Dermis lymphatic vessel endothelial cell (primary cell): ENCODE results near the gene SHMT1. TPM values are rescaled to one million over a fixed set of nuclear protein-coding genes. Genes with fewer than 3 reads are reported as not detected.

Experiments used
- total RNA-seq: library from RNA; depleted of rRNA; stranded (reverse); fragments of >200 nt; gene quantifications from 2 replicates; pipeline ENCODE4 v1.2.1, GENCODE V29; 2014

The SHMT1 gene
- 7.1 and 11.1 TPM in 2 replicates for total RNA-seq

DNA sequence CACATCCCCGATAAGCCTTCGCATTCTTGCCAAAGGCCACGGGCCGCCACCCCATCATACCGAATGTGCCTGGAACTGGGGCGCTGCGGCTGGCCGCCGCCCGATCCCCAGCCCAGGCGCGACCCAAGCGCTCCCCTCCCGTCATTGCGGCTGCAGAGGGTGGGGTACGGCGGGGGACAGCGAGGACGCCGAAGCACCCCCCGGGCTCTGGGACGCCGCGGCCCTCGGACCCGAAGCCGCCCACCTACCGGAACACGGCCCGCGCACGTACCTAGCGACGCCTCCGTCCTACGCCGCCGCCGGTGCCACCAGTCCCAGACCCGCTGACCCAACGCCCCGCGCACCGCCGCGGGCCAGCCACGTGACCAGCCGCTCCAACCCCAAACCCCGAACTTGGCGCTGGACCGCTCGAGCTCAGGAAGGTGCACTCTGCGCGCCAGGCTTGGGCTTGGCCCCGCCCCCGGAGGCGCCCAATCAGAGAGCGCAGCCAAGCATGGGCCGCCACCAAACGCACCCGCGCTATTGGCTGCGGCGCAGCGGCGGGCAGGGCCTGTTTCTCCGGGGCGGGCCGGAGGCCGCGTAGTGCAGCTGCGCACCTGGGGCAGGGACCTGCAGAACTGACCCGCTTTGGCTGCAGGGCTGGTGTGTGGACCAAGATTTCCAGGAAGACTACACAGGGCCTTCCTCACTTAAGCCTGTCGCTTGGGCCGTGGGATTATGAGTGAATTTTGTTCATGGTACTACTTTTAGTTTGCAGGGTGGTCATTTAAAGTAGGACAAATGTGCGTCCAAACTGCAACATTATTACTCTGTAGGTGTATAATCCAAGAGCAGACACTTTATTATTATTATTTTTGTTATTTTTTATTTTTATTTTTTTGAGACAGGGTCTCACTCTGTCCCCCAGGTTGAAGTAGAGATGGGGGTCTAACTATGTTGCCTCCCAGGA lies at the start of gene SHMT1:
SHMT1 (minus strand) TSS at position 450 of the 949 bp plus-strand sequence. CDS start 7,569 bp downstream, outside the sequence.

DNA sequence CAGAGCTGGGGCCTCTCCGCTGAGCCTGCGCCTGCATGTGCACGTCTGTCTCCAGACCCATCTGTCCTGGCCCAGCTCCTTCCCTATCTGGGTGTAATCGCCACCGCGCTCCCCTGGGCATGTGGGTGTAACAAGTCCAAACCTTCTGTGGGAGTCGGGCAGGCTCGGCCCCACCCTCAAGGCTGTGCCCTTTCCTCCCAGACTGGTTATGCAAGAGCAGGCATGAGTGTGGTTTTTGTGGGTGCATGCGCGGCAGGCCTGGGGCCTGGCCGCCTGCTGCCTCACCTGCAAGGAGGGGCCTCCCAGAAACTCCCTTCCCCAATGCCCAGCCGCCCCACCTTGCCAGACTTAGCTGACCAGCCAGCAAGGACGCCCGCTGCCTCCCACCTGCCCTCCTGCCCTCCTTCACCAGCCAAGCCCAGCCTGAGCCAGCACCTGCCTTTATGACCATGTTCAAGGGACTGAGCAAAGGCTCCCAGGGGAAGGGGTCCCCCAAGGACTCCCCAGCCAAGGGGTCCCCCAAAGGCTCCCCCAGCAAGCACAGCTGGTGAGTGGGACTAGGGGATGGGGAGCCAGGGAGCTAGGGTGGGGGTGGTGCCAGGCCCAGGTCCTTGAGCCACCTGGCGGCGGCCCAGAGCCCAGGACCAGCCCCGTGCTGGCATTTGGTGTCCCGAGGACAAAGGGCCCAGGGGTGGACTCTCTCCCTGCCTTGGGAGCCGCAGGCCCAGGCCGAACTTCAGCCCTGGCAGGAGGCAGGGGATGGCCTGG lies 14.3 kb upstream of the SHMT1 start, which contains the start of gene EVPLL:
EVPLL (plus strand) TSS at position 342 of the 768 bp plus-strand sequence. CDS start 3,160 bp downstream, outside the sequence.

DNA sequence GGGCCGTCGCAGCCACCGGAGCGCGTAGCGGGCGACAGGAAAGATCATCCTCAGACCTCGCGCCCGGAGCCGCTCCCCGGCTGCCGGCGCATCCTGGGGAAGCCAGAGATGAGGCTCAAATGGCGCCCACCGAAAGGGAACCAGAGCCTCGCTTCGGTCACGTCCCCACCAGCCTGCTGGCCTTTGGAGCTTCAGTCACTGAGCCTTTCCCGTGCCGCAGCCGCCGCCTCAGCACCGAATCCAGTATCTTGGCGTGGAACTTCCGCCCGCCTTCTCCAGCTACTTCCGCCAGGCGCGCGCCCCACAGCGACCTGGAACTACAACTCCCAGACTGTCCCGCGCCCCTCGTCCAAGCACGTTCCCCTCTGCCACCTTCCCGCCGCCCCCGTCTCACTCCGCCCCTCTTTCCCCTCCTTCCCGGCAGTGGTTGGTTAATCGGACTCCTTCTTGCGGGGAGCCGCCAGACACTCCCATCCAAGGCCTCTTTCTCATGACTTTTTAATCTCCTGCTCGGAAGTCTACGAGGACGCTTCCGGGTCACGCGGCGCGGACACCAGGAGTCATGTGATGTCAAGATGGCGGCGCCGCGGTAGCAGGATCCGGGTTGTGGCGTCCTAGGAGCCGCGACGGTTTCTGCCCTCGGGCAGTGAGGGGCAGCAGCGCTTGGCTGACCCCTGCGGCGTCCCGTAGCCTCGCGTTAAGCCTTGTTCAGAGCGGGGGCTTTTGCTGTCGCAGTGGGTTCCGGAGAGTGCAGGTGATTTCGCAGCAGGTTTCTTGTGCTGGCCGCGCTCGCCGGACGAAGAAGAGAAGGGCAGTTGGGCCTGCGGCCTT lies 48.4 kb downstream of the SHMT1 start, which contains the start of the genes SMCR8 and TOP3A:
SMCR8 (plus strand) TSS at position 563 of the 831 bp plus-strand sequence. CDS start 497 bp downstream, outside the sequence.
TOP3A (minus strand) TSS at position 264 of the 831 bp plus-strand sequence; CDS start at position 48, 216 bp downstream.

Other genes starting within 250 kb of the SHMT1 start
- gene ALKBH5, start 179.7 kb downstream of the SHMT1 start, total RNA-seq = 64.3 and 69.7 TPM in 2 replicates
- 15.3 and 16.2 TPM in 2 replicates for gene LLGL1, start 137.9 kb downstream of the SHMT1 start, total RNA-seq
- gene FLII, start 104.8 kb downstream of the SHMT1 start, total RNA-seq = 259 and 335 TPM in 2 replicates
- 10.5 and 14.8 TPM in 2 replicates for gene MIEF2, start 102.9 kb downstream of the SHMT1 start, total RNA-seq
- gene TOP3A, start 48.6 kb downstream of the SHMT1 start, total RNA-seq = 12.4 and 14.9 TPM in 2 replicates
- gene SMCR8, start 48.3 kb downstream of the SHMT1 start, total RNA-seq = 15.2 and 16.1 TPM in 2 replicates
- not detected in 2 replicates for gene EVPLL, start 14.2 kb upstream of the SHMT1 start, total RNA-seq
- gene LGALS9C, start 113.2 kb upstream of the SHMT1 start, total RNA-seq = not detected in 2 replicates